Activated CD8-positive, alpha-beta memory T cell treated with anti-CD3 and anti-CD28 coated beads, Interleukin-2, amount 50 U/mL, for 1 hour (primary cell): ENCODE data around the gene RCOR2.

Experiments used
- DNase-seq: peaks from one replicate; pipeline ENCODE4 v3.0.0-alpha.2; 2020; ENCODE audit errors: extremely low read depth

The RCOR2 gene

DNA sequence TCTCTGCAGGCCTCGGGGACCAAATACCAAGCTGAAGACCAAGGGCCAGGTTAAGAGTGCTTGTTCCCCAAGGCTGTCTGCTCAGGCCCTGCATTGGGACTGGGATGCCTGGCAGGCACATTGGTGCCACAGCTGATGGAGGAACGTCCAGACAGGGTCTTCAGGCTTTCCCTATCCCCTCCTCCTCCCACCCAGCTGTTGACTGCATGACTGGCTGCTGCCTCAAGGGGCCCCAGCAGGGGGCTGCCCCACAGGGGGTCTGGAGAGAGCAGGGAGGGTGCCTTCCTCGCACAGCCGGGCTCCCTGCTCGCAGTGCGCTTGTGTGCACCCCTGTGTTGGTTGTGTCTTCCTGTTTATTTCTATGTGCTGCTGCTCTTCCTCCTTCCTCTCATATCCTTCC, 9.9 kb downstream of the RCOR2 start:
- no peak for DNase-seq

DNA sequence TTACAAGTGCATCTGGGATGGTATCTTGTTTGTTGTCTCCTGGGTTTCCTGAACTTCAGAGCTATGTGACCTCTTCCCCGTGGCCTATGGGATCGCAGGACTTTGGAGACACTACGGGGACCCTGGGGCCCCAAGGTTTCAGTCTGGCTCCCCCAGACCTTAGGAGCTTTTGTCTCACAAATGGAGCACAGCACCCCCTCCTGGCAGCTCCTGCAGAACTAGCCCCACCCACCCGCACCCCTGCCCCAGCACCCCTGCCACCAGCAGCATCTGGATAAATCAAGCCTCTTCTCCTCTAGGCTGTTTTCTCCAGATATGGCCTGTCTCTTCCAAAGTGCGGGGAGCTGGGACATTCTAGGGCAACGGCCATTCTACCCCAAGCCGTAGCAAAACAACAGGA, 10.4 kb downstream of the RCOR2 start:
- DNase-seq = no peak

DNA sequence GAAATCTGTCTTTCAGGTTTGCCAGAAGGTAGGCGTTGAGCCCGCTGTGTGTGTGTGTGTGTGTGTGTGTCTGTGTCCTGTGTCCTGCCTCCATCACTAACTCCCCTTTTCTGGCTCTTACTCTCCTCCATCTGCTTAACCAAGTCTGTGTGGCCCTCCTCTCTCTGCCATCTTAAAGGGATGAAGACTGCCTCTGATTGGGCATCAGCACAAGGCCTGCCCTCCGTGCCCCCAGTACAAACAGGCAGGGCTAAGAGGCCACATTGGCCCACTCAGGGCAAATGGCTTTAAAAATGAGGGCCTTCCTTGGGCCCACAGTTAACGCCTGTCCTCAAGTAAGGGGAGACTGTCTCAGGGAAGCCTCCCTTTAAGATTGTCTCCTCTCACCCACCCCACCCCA, 10.9 kb downstream of the RCOR2 start:
- DNase-seq = no peak

DNA sequence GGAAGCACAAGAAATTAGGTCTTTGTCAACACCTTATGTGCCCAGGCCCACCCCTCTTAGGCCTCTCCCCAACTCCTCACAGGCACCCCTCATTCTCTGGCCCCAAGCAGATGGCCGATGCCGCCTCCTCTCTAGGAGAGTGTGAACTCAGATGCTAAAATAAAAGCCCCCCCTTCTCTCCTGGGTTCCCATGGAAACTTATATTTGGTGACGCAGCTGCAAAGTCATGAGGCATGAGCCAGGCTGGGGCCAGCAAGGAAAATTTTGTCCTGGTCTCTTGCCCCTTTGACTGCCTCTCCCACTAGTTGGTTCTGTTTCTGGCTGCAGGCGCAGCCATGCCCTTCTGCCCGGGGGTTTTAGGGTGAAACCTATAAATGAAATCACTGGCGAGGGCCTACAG, 11.8 kb downstream of the RCOR2 start:
- no peak for DNase-seq

GRCh38 chr11:63904743-63905142, 12.2 kb downstream of the RCOR2 start:
- no peak for DNase-seq

GRCh38 chr11:63903884-63904283, 13.1 kb downstream of the RCOR2 start:
- no peak for DNase-seq

DNA sequence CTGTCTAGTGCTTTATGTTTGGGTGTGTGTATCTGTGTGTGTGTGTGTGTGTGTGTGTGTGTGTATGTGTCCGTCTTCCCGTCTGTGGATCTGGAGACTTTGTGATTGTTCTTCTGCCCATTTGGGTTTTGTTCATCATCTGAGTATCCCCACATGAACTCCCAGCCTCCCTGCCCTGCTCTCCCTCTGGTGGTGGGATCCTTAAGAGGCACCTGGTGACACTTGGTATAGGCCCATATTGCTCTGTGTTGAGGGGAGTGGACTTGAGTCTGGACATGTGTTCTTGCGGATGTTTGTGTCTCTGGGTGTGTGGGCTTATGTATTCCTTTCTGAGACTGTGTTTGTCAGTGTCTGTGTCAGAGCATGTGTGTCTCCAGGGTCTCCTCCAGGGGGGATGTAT, 15.3 kb downstream of the RCOR2 start:
- DNase-seq = no peak

DNA sequence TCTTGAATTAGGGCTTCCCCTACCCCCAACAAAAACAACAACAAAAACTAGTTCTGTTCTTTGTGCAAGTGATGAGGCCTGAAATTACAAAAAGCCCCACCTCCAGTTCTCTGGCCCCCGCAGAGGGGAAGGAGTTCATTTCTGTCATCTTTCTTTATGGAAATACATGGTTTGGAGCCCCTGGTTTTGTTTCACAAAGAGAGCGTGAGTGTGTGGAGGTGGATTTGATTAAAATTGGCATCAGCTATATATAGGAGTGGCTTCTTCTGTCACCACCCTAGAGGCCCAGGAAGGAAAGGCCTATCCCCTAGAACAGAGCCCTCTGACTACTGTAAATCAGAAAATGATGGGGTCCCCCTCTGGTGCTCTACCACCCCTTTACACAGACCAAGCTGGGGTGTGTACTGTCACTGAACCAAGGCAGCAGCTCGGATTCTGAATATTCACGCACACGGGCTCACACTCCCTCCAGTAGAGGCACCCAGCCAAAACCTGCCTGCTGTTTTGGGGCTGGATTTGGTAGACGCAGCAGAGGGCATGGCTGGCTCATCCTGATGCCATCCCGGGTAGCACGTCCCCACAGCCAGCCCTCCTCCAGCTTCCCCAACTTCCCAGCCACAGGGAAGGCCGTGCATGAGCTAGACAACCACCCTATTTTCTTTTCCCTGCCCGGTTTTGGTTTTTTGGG, 19.4 kb downstream of the RCOR2 start:
- DNase-seq = no peak

DNA sequence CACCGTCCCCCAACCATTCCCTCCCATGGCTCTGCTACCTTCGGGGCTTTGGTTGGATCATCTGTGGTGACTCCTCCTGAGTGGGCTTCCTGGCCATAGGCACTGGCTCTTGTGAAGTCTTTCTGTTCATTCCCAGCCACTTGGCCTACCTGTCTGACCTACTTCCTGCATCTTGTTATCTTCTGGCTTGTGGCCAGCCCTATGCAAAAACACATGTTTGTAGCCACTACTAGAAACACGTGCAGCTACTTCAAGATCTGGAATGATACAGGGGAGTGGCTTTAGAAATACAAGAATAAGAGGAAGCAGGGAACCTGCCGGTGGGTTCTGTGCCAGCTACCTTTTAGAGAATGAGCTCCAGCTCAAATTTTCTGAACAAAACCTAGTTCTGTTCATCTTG, 20.9 kb downstream of the RCOR2 start:
- no peak for DNase-seq

- DNase-seq = no peak
Observed at GRCh38 chr11:63893355-63893754, 23.6 kb downstream of the RCOR2 start.

GRCh38 chr11:63892228-63892627, 24.7 kb downstream of the RCOR2 start:
- no peak for DNase-seq

GRCh38 chr11:63890368-63890767, 26.6 kb downstream of the RCOR2 start:
- DNase-seq = no peak

- no peak for DNase-seq
Observed at GRCh38 chr11:63889344-63889743, 27.6 kb downstream of the RCOR2 start.

- DNase-seq = no peak
Observed at GRCh38 chr11:63888170-63889086, 28.5 kb downstream of the RCOR2 start.

- DNase-seq = no peak
Observed at GRCh38 chr11:63887386-63887999, 29.5 kb downstream of the RCOR2 start.

DNA sequence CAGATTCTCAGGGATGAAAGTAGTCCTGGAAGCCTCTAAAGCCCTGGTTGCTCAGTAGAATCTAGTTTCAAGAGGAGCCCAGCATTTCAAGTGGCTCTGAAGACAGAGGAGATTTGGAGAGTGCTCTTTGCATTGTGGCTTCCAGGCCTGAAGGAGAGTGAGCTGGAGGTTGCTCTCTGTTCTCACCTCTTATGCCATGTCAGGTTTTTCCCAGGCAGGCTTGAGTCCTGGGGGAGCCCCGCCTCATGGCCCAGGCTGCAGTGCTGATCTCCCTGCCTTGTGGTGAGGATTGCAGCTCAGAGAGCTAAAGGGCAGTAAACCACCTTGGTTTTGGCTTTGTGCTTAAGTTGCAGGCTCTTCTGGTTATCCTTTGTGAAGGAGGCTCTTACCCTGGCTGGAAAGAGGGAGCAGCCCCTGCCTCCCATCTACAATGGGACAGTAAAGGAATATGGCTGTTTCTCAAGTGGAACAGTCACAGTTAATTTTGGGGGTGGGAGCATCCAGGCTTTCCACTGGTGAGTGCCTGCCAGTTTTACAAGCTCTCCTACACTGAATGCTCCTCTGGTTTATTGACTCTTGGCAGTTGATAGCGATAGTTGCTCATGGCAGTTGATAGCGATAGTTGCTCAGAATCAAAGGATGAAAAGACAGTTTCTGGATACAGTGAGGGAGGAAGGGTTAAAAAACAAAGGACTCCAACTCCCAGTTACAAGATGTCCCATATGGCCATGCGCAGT, 32.6 kb downstream of the RCOR2 start:
- DNase-seq = no peak

GRCh38 chr11:63883791-63884190, 33.2 kb downstream of the RCOR2 start:
- DNase-seq = no peak

DNA sequence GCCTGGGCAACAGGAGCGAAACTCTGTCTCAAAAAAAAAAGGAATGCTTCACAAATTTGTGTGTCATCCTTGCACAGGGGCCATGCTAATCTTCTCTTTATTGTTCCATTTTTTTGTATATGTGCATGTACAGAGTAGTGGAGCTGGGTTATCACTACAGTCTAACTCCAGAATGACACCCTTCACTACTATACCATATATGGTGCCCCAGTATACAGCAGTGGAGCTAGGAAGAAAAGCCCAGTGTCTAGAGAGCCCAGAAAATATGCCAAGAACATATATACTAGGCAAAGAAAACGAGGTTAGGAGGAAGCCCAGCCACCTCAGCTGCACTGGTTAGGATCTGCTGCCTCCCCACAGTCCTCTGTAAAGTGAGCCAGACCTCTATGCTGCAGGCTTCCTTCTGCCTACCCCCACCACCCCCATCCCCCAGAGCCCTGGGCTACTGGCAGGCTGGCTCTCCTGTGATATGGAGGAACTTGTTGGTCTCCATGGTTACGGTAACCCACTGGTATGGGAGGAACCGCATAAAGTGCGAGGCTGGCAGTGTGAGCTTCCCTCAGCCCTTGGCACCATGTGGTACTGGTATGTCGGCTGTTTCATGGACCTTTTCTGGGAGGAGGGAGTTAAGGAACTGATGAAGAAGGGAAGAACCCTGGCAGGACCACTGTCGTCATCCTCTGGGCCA, 34.3 kb downstream of the RCOR2 start:
- no peak for DNase-seq

- no peak for DNase-seq
Observed at GRCh38 chr11:63880403-63880790, 36.6 kb downstream of the RCOR2 start.

- DNase-seq = no peak
Observed at GRCh38 chr11:63879598-63880402, 37.2 kb downstream of the RCOR2 start.
